Measurements from ENCODE around the gene SH3RF3.

The SH3RF3 gene

GRCh38 chr2:109352056-109352897, 223.3 kb downstream of the SH3RF3 start:
- no peak for DNase-seq (ENCODE audit: low read depth in 2 of 2)

GRCh38 chr2:109352898-109353689, 224.1 kb downstream of the SH3RF3 start:
- no peak for DNase-seq (ENCODE audit: low read depth in 2 of 2)

GRCh38 chr2:109353806-109354745, 225.1 kb downstream of the SH3RF3 start:
- no peak for DNase-seq (ENCODE audit: low read depth in 2 of 2)

DNA sequence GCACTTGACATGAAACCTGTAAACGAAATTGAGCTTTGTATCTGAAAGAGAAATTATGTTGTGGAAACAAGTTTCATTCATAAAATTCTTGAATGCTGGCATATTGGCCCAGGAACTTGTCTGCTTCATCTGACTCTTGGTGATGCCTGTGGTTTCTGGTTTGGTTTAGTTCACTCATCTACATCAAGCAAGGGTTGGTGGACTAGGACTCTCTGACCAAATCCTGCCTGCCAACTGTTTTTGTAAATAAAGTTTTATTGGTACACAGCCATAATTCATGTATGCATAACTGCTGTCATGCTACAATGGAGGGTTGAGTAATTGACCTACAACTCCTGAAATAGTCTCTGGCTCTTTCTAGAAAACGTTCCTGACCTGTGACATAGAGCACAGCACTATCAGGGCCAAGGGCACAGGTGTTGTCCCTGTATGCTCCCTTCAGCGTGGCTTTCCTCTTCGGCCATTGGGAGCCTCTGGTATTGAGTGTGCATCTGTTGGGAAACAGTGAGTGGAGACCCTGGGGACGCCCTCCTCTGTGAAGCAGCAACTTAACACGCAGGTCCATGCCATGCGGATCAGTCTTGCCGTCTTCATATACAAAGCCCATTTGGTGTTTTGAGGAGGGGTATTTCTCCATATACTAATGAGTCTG, 226.3 kb downstream of the SH3RF3 start:
- no peak for DNase-seq (ENCODE audit: low read depth in 2 of 2)

DNA sequence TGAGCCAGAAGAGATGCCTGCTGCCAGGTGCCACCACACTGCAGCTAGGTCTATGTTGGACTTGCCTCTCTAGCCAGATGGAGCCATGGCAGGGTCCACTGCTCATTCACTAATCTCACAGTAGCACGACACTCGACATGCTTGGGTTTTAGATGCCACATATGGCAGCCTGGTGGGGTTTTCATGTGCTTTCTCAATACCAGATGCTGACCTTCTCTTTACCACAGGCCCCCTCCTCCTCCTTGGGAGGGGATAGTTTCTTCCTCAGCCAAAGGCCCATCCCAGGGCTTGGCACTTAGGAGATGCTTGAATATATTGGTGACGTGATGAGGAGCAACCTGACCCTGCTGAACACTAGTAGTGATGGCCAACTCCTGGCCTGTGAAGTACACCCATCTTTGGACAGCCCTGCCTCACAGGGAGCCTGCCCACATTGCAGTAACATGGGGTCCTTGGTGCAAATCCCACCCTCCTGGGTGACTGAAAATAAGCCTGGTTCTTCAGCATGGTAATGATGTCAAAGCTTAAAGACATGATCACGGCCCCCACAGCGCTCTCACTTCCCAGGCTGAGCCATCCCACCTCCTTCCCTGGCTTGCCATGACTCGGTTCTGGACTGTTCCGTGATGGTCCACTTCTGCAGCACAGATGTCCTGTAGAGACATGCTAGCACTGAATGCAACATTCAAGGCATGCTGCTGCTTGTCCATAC, 227.5 kb downstream of the SH3RF3 start:
- no peak for DNase-seq (ENCODE audit: low read depth in 2 of 2)

DNA sequence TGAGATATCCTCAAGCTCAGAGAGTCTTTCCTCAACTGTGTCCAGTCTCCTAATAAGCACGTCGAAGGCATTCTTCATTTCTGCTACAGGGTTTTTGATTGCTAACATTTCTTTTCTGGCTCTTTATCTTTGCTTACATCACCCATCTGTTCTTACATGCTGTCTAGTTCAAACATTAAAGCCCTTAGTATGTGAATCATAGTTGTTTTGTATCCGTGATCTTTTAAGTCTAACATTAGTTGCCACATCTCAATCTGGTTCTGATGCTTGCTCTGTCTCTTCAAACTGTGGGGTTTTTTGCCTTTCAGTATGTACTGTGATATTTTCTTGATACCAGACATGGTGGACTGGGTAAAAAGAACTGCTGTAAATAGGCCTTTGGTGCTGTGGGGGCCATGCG, 235.2 kb downstream of the SH3RF3 start:
- no peak for DNase-seq (ENCODE audit: low read depth in 2 of 2)

DNA sequence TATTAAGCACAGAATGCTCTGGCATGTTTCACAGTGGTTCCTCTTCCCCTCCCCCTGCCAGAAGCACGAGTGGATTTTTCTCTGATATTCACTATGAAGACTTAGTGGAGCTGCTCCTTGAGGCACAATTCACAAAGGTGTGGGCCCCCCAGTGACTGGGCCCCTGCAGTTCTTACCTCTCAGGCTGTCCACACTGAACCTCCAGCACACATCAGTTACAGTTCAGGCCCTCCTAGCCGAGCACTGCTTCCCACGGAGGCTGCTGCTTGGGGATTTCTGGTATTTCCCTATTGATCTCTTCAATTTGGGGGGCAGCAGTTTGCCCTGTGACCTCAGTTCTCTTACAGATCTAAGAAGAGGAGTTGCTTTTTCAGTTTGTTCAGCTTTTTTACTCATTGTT, 236.1 kb downstream of the SH3RF3 start:
- DNase-seq (ENCODE audit: low read depth in 2 of 2): no peak

GRCh38 chr2:109367683-109368082, 238.7 kb downstream of the SH3RF3 start:
- no peak for DNase-seq (ENCODE audit: low read depth in 2 of 2)

- no peak for DNase-seq (ENCODE audit: low read depth in 2 of 2)
Observed at GRCh38 chr2:109368798-109369197, 239.8 kb downstream of the SH3RF3 start.

GRCh38 chr2:109369671-109370191, 240.7 kb downstream of the SH3RF3 start:
- no peak for DNase-seq (ENCODE audit: low read depth in 2 of 2)

GRCh38 chr2:109370399-109371035, 241.5 kb downstream of the SH3RF3 start:
- DNase-seq (ENCODE audit: low read depth in 2 of 2): no peak

DNA sequence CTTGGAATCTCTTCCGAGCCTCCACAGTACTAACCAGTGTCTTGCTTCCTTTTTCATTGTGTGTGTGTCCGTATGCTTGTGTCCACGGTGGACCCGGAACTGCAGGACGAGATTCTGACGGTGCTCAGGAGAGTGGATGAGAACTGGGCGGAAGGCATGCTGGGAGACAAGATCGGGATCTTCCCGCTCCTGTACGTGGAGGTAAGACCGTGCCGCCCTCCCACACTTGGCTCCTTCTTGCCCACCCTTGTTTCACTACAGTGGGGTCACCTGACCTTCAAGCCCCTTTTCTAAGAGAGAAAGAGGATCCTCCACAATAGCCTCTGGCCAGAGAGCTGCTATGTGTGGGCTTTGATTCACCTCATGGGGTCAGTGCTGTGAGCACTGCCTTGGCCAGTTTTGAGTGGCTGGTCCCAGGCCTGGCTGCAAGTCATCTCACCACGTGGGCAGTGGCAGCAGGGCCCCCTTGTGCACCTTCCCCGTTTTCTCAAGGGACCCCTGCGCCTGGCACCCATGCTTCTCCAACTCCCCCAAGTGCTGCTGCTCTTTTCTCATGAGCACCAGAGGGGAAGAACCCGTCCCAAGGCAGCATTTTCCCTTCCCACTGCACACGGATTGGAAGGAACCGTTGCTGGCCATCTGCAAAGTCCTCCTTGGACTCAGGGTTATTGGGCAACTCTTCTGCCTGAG, 242.6 kb downstream of the SH3RF3 start:
- DNase-seq (ENCODE audit: low read depth in 2 of 2): no peak

DNA sequence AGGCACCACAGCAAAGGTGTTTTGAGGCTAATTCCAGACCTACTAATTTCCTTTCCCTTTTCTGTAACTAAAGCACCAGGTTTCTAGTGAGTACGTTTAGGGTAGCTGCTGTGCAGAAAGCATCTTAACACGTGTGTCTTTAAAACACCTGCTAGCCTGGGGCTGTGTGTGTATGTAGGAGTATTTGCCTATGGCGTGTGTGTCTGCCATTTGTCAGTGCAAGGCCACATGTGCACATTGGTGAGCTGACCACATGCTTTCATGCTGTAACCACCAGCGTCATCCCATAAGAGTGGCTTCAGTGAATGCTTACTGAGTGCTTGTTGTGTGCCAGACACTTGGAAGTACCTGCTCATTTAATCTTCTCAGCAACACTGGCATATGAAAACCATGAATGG, 243.2 kb downstream of the SH3RF3 start:
- DNase-seq (ENCODE audit: low read depth in 2 of 2): no peak

- DNase-seq (ENCODE audit: low read depth in 2 of 2): no peak
Observed at GRCh38 chr2:109372614-109373013, 243.6 kb downstream of the SH3RF3 start.

DNA sequence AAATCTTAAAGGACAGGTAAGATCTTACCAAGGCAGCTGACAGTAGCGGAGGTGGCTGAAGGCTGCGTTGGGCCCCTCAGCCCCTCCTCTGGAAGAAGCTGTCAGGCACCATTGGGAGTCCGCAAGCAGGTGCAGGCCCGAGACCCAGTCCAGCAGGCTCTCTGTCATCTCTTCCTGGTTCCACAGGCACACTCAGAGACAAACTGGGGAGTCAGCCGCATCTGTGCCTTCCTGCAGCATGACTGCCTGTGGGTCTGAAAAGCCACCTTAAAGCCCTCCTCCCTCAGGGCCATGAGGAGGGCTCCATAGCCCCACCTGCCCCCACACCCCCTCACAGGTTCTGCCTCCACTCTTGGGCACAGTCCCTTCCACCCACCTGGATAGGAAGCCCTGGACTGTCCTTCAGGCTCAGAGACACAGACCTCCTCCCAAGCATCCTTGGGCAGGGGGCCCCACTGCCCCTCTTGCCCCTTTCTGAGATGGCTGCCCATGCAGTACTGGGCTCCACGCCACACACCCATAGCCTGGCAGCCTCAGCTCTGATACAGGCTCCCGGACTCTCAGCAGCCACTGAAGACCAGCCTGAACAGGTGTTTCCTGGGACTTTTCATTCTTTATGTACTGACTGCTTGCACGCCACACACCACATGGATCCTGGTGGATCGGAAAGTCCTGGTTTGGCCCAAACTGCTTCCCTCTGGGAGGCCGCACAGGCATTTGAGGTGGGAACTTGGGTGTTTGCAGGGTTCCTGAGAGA, 245.0 kb downstream of the SH3RF3 start:
- no peak for DNase-seq (ENCODE audit: low read depth in 2 of 2)

DNA sequence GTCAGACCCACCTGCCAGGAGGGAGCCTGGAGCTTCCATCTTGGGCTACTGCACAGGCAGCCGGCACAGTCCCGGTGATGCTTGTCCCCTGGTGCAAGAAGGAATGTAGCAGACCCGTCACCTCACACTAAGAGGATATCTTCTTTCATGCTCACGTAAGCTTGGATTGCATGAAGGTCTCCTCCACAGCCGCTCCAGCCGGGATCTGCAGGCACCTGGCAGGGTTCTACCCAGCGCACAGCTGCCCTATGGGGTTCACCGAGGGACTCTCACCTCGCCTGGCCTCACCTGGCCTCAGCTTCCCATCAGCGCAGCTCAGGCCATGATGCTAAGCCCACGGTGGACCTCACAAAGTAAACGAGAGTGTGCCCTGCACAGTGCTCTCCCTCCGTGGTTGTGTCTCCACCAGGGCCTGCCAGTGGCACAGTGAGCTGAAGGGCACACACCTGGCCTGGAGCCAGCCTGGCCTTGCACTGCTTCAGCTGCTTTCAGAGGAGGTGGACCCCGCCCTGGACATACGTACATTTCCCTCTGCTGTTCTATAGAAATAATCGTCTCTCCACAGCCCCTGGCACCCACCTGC, 245.6 kb downstream of the SH3RF3 start:
- DNase-seq (ENCODE audit: low read depth in 2 of 2): no peak

- DNase-seq (ENCODE audit: low read depth in 2 of 2): no peak
Observed at GRCh38 chr2:109375131-109375561, 246.1 kb downstream of the SH3RF3 start.

DNA sequence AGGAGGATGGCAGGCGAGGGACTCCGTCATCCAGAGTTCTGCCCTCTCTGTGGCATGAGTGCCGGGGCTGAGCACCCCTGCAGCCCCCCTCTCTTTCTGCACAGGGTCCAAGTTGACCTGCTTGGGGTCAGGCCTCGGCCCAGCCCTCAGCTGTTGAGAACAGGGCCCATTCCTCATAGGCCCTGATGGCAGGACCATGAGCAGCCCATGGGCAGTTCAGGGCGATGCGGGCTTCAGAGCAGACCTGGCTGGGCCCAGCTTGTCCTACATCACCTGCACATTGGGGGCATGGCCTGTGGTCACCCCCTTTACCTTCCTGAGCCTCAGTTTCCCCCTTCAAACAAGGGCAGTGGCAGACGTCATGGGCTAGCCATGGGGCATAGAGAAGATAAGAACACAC, 246.7 kb downstream of the SH3RF3 start:
- no peak for DNase-seq (ENCODE audit: low read depth in 2 of 2)

Data from stimulated activated CD8-positive, alpha-beta memory T cell treated with anti-CD3 and anti-CD28 coated beads, Interleukin-2, amount 100 ng/mL, for 1 hour (primary cell).